NCI-H2081 treated with DMSO at 0.1 percent for 48 hours (cell line): ENCODE results near the gene GNA12.

Experiments used
- DNase-seq: peaks from one replicate; lab custom pipeline; 2025; lab: John Stamatoyannopoulos, UW

Gene GNA12

GRCh38 chr7:2802504-2803341 lies 41.4 kb downstream of the GNA12 start:
- DNase-seq, result peak; percentile 23

DNA sequence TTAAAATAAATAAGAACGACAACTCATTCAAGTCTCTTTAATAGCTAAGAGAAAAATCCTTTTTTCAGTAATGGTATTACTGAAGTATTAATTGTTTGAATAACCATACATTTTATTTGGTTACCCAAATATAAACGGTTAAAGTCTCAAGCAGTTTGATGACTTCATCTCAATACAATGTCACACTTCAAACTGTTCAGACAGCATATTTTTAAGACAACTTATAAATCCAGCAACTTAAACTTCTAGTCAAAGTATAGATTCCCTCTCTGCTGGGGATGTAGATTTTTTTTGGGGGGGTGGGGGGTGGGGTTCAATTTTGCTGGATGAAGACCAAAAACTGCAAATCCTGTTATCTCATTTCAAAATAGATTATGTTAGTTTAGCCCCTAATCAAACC lies 42.0 kb downstream of the GNA12 start:
- DNase-seq, result no peak

GRCh38 chr7:2800931-2801688 lies 43.0 kb downstream of the GNA12 start:
- no peak for DNase-seq

- DNase-seq, result no peak
Measured at GRCh38 chr7:2800220-2800930, 43.7 kb downstream of the GNA12 start.

DNA sequence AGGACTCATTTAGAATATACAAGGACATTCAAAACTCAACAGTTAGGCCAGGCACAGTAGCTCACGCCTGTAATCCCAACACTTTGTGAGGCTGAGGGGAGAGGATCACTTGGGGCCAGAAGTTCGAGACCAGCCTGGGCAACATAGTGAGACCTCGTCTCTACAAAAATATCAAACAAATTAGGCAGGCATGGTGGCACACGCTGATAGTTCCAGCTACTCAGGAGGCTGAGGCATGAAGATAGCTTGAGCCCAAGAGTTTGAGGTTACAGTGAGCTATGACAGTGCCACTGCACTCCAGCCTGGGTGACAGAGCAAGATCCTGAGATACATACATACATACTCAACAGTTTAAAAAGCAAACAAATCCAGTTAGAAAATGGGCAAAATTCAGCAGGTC lies 44.9 kb downstream of the GNA12 start:
- DNase-seq, result no peak

DNA sequence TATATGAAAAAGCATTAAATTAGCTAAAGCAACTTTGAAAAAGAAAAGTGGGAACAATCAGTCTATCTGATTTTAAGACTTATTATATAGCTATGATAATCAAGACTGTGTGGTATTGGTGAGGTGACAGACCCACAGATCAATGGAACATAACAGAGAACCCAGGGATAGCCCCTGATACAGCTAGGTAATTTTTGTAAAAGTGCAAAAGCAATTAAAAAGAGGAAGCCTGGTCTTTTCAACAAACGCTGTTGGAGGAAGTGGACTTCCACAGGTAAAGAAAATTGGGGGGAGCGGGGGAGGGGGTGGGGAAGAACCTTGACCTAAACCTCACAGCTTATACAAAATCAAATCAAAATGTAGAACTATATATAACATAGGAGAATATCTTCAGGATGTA lies 45.4 kb downstream of the GNA12 start:
- DNase-seq, result no peak

GRCh38 chr7:2796358-2797352 lies 47.5 kb downstream of the GNA12 start:
- no peak for DNase-seq

DNA sequence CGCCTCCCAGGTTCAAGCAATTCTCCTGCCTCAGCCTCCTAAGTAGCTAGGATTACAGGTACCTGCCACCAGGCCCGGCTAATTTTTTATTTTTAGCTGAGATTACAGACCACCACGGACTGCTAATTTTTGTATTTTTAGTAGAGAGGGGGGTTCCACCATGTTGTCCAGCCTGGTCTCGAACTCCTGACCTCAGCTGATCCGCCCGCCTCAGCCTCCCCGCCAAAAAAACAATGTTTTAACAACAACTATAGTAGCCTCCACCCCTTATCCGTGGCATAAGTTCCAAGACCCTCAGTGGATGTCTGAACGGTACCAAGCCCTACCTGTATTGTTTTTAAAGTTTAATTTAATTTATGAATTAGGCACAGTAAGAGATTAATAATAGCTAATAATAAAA lies 48.2 kb downstream of the GNA12 start:
- no peak for DNase-seq

- DNase-seq, result no peak
Measured at GRCh38 chr7:2794836-2795636, 49.1 kb downstream of the GNA12 start.

DNA sequence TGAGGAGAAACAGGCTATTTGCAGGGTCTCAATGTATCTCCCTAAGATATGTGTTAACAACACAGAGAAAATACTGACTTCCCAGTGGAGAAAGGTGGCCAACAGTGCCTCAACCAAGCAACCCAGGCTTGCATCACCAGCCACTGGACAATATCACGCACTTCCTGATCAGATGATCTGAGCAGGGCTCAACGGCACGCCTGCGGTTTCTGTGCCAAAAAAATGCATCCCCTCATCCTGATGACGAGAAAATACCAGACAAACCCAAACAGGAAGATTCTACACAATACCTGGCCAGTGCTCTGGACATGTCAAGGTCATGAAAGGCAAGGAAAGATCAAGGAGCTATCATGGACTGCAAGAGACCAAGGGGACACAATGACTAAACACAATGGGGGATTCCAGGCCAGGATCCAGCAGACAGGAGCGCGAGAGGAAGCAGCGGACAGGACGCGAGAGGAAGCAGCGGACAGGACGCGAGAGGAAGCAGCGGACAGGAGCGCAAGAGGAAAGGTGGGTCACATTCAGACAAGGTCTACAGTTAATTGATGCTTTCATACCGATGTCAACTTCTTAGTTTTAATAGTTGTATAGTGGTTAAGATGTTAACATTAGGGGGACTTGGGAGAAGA lies 51.1 kb downstream of the GNA12 start:
- no peak for DNase-seq

GRCh38 chr7:2792235-2792634 lies 51.9 kb downstream of the GNA12 start:
- DNase-seq, result no peak

- no peak for DNase-seq
Measured at GRCh38 chr7:2791390-2791789, 52.7 kb downstream of the GNA12 start.

- DNase-seq, result no peak
Measured at GRCh38 chr7:2787251-2787951, 56.7 kb downstream of the GNA12 start.

GRCh38 chr7:2786607-2787116 lies 57.4 kb downstream of the GNA12 start:
- no peak for DNase-seq

GRCh38 chr7:2785071-2785500 lies 59.0 kb downstream of the GNA12 start:
- DNase-seq, result no peak

- no peak for DNase-seq
Measured at GRCh38 chr7:2782565-2782964, 61.5 kb downstream of the GNA12 start.

- no peak for DNase-seq
Measured at GRCh38 chr7:2782121-2782520, 62.0 kb downstream of the GNA12 start.

- DNase-seq, result no peak
Measured at GRCh38 chr7:2781636-2782035, 62.5 kb downstream of the GNA12 start.

DNA sequence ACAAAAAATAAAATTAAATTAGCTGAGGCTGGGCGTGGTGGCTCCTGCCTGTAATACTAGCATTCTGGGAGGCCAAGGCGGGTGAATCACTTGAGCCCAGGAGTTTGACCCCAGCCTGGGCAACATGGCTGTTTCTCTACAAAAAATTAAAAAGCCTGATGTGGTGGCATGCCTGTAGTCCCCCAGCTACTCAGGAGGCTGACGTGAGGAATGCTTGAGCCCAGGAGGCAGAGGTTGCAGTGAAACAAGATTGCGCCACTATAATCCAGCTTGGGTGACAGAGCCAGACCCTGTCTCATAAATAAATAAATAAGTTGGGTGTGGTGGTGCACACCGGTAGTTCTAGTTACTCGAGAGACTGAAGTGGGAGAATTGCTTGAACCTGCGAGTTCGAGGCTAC lies 65.1 kb downstream of the GNA12 start:
- DNase-seq, result no peak
